Measurements from ENCODE around the gene MAD1L1. TPM values are rescaled to one million over a fixed set of nuclear protein-coding genes. Genes with fewer than 3 reads are reported as not detected.

MAD1L1 gene
- total and polyA plus RNA-seq, 2 donors (not counting 3 experiments of a cell fraction or from before 2014, with no cell fraction given) = 34.1 to 42.3 TPM

DNA sequence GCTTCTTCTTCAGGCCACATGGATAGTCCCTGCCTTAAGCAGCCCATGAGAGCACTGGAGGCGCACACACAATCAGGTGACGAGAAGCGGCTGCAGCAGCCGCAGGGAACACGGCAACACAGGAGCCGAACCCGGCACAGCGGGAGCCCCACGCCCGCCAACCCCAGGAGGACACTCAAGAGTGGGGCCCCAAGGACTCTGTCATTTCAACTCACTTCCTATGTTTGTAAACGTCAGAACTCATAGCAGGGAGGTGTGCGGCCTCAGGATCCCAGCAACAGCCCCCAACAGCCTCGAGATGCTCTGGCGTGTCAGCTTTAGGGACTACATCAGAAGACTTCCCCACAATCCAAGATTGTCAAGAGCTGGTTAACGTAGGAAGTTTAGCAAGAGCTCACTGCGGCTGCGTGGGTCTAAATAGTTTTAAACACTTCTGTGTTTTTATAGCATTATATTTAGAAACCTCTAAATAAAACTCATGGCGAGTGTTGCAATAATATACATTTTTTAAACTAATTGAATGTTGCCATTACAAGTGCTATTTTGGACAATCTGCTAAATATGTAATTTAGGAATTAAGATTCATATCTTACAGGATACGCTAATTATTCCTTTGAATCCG, 123.4 kb downstream of the MAD1L1 start:
- CTCF ChIA-PET = interaction anchor here (0.9 to 1.2 kb wide), 2 partner anchors 46 to 100 kb away, joined by 3 to 5 read pairs; no protein-coding TSS in a partner anchor
- Histone ChIP-seq H3K9me1 (replicated peaks; ENCODE audit: control insufficient read depth, extremely low read depth, insufficient read depth, low read length) (no peaks in the 10 kb centered on the region), H4K20me1 (replicated peaks; ENCODE audit: control insufficient read depth, extremely low read depth, insufficient read depth, low read length) (no peaks in the 10 kb centered on the region), H3K4me2 (ENCODE audit: insufficient read depth, low read length) (peak overlapping the region; percentile 46), H2AFZ (ENCODE audit: low read depth, low read length) (peak overlapping the region; percentile 8), H3K9ac (replicated peaks; ENCODE audit: extremely low read depth, insufficient read depth, low read length) (peak overlapping the region; percentile 33), H3K27me3 (ENCODE audit: control insufficient read depth in 2 of 2, insufficient read depth in 2 of 2, low read length in 2 of 2) (no peaks in the 10 kb centered on the region), H3K9me3 (replicated peaks; ENCODE audit: control insufficient read depth, insufficient read depth, low read length) (no peaks in the 10 kb centered on the region), H3K27ac (ENCODE audit: insufficient read depth, low read depth, low read length) (peak overlapping the region; percentile 72), H3K36me3 (ENCODE audit: control insufficient read depth in 2 of 2, extremely low read depth in 1 of 2, insufficient read depth in 2 of 2, low read length in 2 of 2) (no peaks in the 10 kb centered on the region), H3K4me3 (replicated peaks in 1 of 3; ENCODE audit: insufficient read depth in 1 of 3, low read depth in 1 of 3, low read length in 3 of 3) (peak overlapping the region in 1 of 3 experiments; percentile 14), H3K4me1 (ENCODE audit: control insufficient read depth, extremely low read depth, insufficient read depth, low read length) (peaks cover 44% of the 10 kb centered on the region), H3K79me2 (ENCODE audit: control insufficient read depth, insufficient read depth, low read length) (peaks cover 2% of the 10 kb centered on the region)
- DNase-seq (ENCODE audit: low read depth, low spot score) (no peak), FAIRE-seq (no peak)
- TF ChIP-seq MAX (IDR thresholded peaks at IDR 0.05; ENCODE audit: insufficient read depth, insufficient read length) (no peak), GATA2 (IDR thresholded peaks at IDR 0.05; ENCODE audit: insufficient read depth, insufficient read length, low read depth, low read length) (peak; percentile 19)
- POLR2A ChIA-PET = no interaction called here
- intact Hi-C loops (cut with micrococcal nuclease) = no loop called here
- dilution Hi-C loops (cut with MboI; ENCODE audit: extremely low pct_ligation_motif_present, low sequenced_read_pairs) = no loop called here
- no TSS peak for BruUV-seq (replicated peaks)

DNA sequence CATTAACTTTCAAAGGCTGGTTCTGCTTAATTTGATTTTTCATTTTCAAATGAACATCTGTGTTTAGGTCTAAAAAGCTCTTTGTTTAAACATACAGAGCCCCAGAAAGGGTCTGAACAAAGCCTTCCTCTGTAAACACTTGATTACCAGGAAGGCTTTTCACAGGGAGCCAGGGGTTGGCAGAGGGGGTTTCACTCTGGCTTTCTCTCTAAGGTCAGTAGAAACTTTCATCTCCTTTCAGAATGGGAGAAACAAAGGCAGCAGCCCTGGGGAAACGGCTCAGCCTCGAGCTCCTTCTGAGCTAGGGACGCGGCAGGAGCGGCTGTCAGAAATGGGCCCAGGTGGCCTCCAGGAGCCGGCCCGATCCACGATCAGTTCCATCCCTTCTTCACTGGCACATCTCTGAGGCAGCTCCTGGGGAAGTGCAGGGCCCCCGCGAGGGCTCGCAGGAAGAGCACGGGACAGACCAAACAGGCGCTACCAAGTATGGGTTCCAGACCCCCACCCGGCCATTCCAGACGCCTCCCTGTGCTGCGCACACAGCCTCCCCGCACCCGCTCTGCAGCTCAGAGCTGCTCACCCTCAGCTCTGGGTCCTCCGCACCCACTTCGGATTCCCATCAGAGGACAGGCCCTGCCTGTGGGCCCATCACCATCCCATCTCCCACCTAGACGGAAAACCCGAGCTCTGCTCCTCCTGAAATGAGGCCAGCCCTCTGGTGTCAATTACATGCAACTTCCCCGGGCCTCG, 124.1 kb downstream of the MAD1L1 start:
- Histone ChIP-seq H3K9ac (replicated peaks; ENCODE audit: extremely low read depth, insufficient read depth, low read length) (no peak overlapping the region), H2AFZ (ENCODE audit: low read depth, low read length) (no peak overlapping the region), H3K9me3 (replicated peaks; ENCODE audit: control insufficient read depth, insufficient read depth, low read length) (no peaks in the 10 kb centered on the region), H3K27ac (ENCODE audit: insufficient read depth, low read depth, low read length) (no peak overlapping the region), H3K4me2 (ENCODE audit: insufficient read depth, low read length) (no peak overlapping the region), H3K4me3 (replicated peaks in 1 of 3; ENCODE audit: insufficient read depth in 1 of 3, low read depth in 1 of 3, low read length in 3 of 3) (no peak overlapping the region), H3K36me3 (ENCODE audit: control insufficient read depth in 2 of 2, extremely low read depth in 1 of 2, insufficient read depth in 2 of 2, low read length in 2 of 2) (no peaks in the 10 kb centered on the region), H3K4me1 (ENCODE audit: control insufficient read depth, extremely low read depth, insufficient read depth, low read length) (peaks cover 43% of the 10 kb centered on the region), H3K79me2 (ENCODE audit: control insufficient read depth, insufficient read depth, low read length) (peaks cover 2% of the 10 kb centered on the region), H4K20me1 (replicated peaks; ENCODE audit: control insufficient read depth, extremely low read depth, insufficient read depth, low read length) (no peaks in the 10 kb centered on the region), H3K9me1 (replicated peaks; ENCODE audit: control insufficient read depth, extremely low read depth, insufficient read depth, low read length) (no peaks in the 10 kb centered on the region), H3K27me3 (ENCODE audit: control insufficient read depth in 2 of 2, insufficient read depth in 2 of 2, low read length in 2 of 2) (no peaks in the 10 kb centered on the region)
- intact Hi-C loops (cut with micrococcal nuclease) = no loop called here
- dilution Hi-C loops (cut with MboI; ENCODE audit: extremely low pct_ligation_motif_present, low sequenced_read_pairs) = no loop called here
- FAIRE-seq (no peak), DNase-seq (ENCODE audit: low read depth, low spot score) (no peak)
- no TSS peak for BruUV-seq (replicated peaks)
- CTCF ChIA-PET = interaction anchor here (0.9 to 1.2 kb wide), 2 partner anchors 45 to 101 kb away, joined by 3 to 5 read pairs; no protein-coding TSS in a partner anchor
- TF ChIP-seq JUN (IDR thresholded peaks at IDR 0.05; ENCODE audit: borderline replicate concordance, insufficient read depth, insufficient read length, low read depth) = no peak
- no peak for TF ChIP-seq MAX (IDR thresholded peaks at IDR 0.05; ENCODE audit: insufficient read depth, insufficient read length)
- no peak for TF ChIP-seq POLR2A (IDR thresholded peaks at IDR 0.05; ENCODE audit: low read depth, low read length)
- TF ChIP-seq FOS (IDR thresholded peaks at IDR 0.05; ENCODE audit: borderline replicate concordance, insufficient read depth, low read length) = no peak
- TF ChIP-seq GATA2 (IDR thresholded peaks at IDR 0.05; ENCODE audit: insufficient read depth, insufficient read length, low read depth, low read length) = no peak
- no peak for TF ChIP-seq EZH2 (IDR thresholded peaks at IDR 0.05; ENCODE audit: borderline replicate concordance, low read depth, low read length, severe bottlenecking)
- TF ChIP-seq MYC (IDR thresholded peaks at IDR 0.05; ENCODE audit: low read depth, low read length) = no peak
- TF ChIP-seq, protein P1, sequence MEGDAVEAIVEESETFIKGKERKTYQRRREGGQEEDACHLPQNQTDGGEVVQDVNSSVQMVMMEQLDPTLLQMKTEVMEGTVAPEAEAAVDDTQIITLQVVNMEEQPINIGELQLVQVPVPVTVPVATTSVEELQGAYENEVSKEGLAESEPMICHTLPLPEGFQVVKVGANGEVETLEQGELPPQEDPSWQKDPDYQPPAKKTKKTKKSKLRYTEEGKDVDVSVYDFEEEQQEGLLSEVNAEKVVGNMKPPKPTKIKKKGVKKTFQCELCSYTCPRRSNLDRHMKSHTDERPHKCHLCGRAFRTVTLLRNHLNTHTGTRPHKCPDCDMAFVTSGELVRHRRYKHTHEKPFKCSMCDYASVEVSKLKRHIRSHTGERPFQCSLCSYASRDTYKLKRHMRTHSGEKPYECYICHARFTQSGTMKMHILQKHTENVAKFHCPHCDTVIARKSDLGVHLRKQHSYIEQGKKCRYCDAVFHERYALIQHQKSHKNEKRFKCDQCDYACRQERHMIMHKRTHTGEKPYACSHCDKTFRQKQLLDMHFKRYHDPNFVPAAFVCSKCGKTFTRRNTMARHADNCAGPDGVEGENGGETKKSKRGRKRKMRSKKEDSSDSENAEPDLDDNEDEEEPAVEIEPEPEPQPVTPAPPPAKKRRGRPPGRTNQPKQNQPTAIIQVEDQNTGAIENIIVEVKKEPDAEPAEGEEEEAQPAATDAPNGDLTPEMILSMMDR (IDR thresholded peaks at IDR 0.05; ENCODE audit: extremely low read depth in 1 of 2, insufficient read depth in 1 of 2, low read depth in 1 of 2, low read length in 2 of 2) = no peak
- TF ChIP-seq POLR2AphosphoS5 (IDR thresholded peaks at IDR 0.05; ENCODE audit: insufficient read depth, low read depth, low read length) = no peak
- POLR2A ChIA-PET = no interaction called here
